ENCODE results near the gene PDSS2. TPM values are rescaled to one million over a fixed set of nuclear protein-coding genes. Genes with fewer than 3 reads are reported as not detected.

The PDSS2 gene
- polyA plus RNA-seq, 1 of the 3 experiments (the other 2 are of a cell fraction), result 5.6 TPM

DNA sequence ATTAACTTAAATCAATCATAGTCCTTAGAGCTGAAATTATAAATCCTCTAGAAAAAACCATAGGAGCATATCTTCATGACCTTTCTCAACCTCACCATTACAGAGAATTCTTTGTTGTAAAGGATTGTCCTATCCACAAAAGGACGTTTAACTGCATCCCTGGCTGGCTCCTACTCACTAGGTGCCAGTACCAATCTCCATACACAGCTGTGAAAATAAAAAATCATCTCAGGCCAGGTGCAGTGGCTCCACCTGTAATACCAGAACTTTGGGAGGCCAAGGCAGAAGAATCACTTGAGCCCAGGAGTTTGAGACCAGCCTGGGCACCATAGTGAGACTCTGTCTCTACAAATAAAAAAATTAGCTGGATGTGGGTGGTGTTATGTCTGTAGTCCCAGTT, 89.9 kb downstream of the PDSS2 start (continued):
- TF ChIP-seq, protein P1, sequence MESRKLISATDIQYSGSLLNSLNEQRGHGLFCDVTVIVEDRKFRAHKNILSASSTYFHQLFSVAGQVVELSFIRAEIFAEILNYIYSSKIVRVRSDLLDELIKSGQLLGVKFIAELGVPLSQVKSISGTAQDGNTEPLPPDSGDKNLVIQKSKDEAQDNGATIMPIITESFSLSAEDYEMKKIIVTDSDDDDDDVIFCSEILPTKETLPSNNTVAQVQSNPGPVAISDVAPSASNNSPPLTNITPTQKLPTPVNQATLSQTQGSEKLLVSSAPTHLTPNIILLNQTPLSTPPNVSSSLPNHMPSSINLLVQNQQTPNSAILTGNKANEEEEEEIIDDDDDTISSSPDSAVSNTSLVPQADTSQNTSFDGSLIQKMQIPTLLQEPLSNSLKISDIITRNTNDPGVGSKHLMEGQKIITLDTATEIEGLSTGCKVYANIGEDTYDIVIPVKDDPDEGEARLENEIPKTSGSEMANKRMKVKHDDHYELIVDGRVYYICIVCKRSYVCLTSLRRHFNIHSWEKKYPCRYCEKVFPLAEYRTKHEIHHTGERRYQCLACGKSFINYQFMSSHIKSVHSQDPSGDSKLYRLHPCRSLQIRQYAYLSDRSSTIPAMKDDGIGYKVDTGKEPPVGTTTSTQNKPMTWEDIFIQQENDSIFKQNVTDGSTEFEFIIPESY (IDR thresholded peaks at IDR 0.05; ENCODE audit: borderline replicate concordance, low read depth), result no peak
- TF ChIP-seq SIN3A (IDR thresholded peaks at IDR 0.05; ENCODE audit: borderline replicate concordance, low read depth, low read length), result no peak
- TF ChIP-seq CTCF (IDR thresholded peaks at IDR 0.05), result no peak
- no peak for TF ChIP-seq NFIC (IDR thresholded peaks at IDR 0.05; ENCODE audit: borderline replicate concordance)
- no peak for TF ChIP-seq PBX3 (IDR thresholded peaks at IDR 0.05)
- no peak for TF ChIP-seq GATA2 (CRISPR knock-in tag; IDR thresholded peaks at IDR 0.05)
- TF ChIP-seq SMC3 (IDR thresholded peaks at IDR 0.05; ENCODE audit: low read depth, low read length), result no peak

- no peaks in the 10 kb centered on the region for H3K27me3 ChIP-seq (ENCODE audit: insufficient read depth)
- H3K4me1 ChIP-seq (ENCODE audit: control insufficient read depth in 1 of 2, insufficient read depth in 2 of 2, low read depth in 1 of 2, low read length in 1 of 2), result no peaks in the 10 kb centered on the region; a peak in 1 of 4 replicates
- no peak overlapping the region for H3K27ac ChIP-seq (ENCODE audit: low read depth in 2 of 2, low read length in 1 of 2)
- H2AFZ ChIP-seq (ENCODE audit: low read depth), result no peak overlapping the region
- no peak for DNase-seq
- ChIA-PET CTCF (no interaction called here), POLR2A (no interaction called here)
- no peaks in the 10 kb centered on the region for H3K9me2 ChIP-seq
- TF ChIP-seq, protein P2, sequence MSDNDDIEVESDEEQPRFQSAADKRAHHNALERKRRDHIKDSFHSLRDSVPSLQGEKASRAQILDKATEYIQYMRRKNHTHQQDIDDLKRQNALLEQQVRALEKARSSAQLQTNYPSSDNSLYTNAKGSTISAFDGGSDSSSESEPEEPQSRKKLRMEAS (IDR thresholded peaks at IDR 0.05; ENCODE audit: low read depth), result no peak
- no peak for TF ChIP-seq EP300 (IDR thresholded peaks at IDR 0.05; ENCODE audit: borderline replicate concordance in 1 of 2, low read depth in 1 of 2, low read length in 1 of 2)
- TF ChIP-seq TAF1 (IDR thresholded peaks at IDR 0.05; ENCODE audit: borderline replicate concordance, low read depth, low read length), result no peak
- TF ChIP-seq MEF2A (IDR thresholded peaks at IDR 0.05; ENCODE audit: borderline replicate concordance, low read depth), result no peak
- TF ChIP-seq FOXM1 (IDR thresholded peaks at IDR 0.05; ENCODE audit: low read depth), result no peak
- TF ChIP-seq JUND (IDR thresholded peaks at IDR 0.05), result no peak
- no peak for TF ChIP-seq SIN3A (IDR thresholded peaks at IDR 0.05; ENCODE audit: borderline replicate concordance, low read depth, low read length)
- TF ChIP-seq RXRA (IDR thresholded peaks at IDR 0.05; ENCODE audit: borderline replicate concordance, low read depth), result no peak
- TF ChIP-seq, protein P3, sequence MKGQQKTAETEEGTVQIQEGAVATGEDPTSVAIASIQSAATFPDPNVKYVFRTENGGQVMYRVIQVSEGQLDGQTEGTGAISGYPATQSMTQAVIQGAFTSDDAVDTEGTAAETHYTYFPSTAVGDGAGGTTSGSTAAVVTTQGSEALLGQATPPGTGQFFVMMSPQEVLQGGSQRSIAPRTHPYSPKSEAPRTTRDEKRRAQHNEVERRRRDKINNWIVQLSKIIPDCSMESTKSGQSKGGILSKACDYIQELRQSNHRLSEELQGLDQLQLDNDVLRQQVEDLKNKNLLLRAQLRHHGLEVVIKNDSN (IDR thresholded peaks at IDR 0.05; ENCODE audit: borderline replicate concordance, low read depth), result no peak
- no peak for TF ChIP-seq NRF1 (IDR thresholded peaks at IDR 0.05; ENCODE audit: low read depth, low read length)
- no peak for TF ChIP-seq NFIC (IDR thresholded peaks at IDR 0.05; ENCODE audit: borderline replicate concordance)
- TF ChIP-seq ELF1 (IDR thresholded peaks at IDR 0.05), result no peak
- no peak for TF ChIP-seq CHD2 (IDR thresholded peaks at IDR 0.05; ENCODE audit: low read length, partially characterized antibody)
- no peak for TF ChIP-seq GABPA (IDR thresholded peaks at IDR 0.05; ENCODE audit: low read depth)
- no peak for TF ChIP-seq MXI1 (IDR thresholded peaks at IDR 0.05; ENCODE audit: low read depth, low read length)
- TF ChIP-seq FOXJ3 (CRISPR knock-in tag; IDR thresholded peaks at IDR 0.05), result no peak
- TF ChIP-seq RFX5 (IDR thresholded peaks at IDR 0.05; ENCODE audit: low read length), result no peak
- TF ChIP-seq YY1 (IDR thresholded peaks at IDR 0.05; ENCODE audit: low read depth), result no peak
- TF ChIP-seq, protein P4, sequence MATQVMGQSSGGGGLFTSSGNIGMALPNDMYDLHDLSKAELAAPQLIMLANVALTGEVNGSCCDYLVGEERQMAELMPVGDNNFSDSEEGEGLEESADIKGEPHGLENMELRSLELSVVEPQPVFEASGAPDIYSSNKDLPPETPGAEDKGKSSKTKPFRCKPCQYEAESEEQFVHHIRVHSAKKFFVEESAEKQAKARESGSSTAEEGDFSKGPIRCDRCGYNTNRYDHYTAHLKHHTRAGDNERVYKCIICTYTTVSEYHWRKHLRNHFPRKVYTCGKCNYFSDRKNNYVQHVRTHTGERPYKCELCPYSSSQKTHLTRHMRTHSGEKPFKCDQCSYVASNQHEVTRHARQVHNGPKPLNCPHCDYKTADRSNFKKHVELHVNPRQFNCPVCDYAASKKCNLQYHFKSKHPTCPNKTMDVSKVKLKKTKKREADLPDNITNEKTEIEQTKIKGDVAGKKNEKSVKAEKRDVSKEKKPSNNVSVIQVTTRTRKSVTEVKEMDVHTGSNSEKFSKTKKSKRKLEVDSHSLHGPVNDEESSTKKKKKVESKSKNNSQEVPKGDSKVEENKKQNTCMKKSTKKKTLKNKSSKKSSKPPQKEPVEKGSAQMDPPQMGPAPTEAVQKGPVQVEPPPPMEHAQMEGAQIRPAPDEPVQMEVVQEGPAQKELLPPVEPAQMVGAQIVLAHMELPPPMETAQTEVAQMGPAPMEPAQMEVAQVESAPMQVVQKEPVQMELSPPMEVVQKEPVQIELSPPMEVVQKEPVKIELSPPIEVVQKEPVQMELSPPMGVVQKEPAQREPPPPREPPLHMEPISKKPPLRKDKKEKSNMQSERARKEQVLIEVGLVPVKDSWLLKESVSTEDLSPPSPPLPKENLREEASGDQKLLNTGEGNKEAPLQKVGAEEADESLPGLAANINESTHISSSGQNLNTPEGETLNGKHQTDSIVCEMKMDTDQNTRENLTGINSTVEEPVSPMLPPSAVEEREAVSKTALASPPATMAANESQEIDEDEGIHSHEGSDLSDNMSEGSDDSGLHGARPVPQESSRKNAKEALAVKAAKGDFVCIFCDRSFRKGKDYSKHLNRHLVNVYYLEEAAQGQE (IDR thresholded peaks at IDR 0.05; ENCODE audit: low read depth, low read length), result no peak
- no peaks in the 10 kb centered on the region for H3K36me3 ChIP-seq (replicated peaks in 1 of 2; ENCODE audit: control insufficient read depth in 1 of 2, insufficient read depth in 2 of 2, low read length in 1 of 2)
- H3K4me2 ChIP-seq, result no peak overlapping the region
- 97% methylated on average over 2 of the region's 2 CpGs for WGBS (ENCODE audit: low lambda C conversion rate)
- no peak overlapping the region for H3K4me3 ChIP-seq (ENCODE audit: low read depth in 2 of 2, low read length in 1 of 2)
- no peaks in the 10 kb centered on the region for H3K79me2 ChIP-seq (ENCODE audit: insufficient read depth)
- no peaks in the 10 kb centered on the region for H3K9me3 ChIP-seq
- H3K9ac ChIP-seq, result no peak overlapping the region
- no peaks in the 10 kb centered on the region for H3F3A ChIP-seq (replicated peaks; ENCODE audit: insufficient read depth)
- H4K20me1 ChIP-seq (ENCODE audit: insufficient read depth), result no peaks in the 10 kb centered on the region
These were observed 90.9 kb downstream of the PDSS2 start for GRCh38 chr6:107368471-107368870.
